ENCODE results near the gene CLEC16A.
"Not testable (repeated sequence)": the region's sequence is repeated elsewhere in the genome, so short reads cannot be mapped to it uniquely, and the experiment has no call there.

Gene CLEC16A

DNA sequence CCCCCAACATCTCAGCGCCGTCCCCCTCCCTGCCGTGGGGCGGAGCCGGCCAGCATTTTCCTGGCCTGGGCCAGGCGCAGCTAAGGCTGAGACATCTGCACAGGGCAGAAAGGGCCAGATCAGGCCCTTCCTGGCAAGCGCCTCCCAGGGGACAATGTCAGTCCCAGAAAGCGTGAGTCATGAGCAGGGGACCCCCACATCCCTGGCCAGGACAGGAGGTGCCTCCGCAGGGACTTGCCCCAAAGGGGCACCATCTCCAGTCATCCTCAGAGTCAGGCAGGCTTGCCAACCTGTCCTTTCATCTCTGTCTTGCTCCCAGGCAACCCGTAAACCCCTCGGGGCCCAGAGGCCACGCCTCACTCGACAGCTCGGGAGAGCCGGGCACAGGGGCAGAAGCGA lies 268.4 kb downstream of the CLEC16A start:
- H3K9ac ChIP-seq (ENCODE audit: low read length in 5 of 5), result no peak overlapping the region
- H3K9me3 ChIP-seq (ENCODE audit: control insufficient read depth in 5 of 5, low read length in 5 of 5), result peaks cover 8 to 20% (median 12%) of the 10 kb centered on the region in 5 donors
- peaks cover 0 to 30% (median 14%) of the 10 kb centered on the region in 5 donors for H3K27me3 ChIP-seq (ENCODE audit: control insufficient read depth in 5 of 5, insufficient read depth in 4 of 5, low read length in 5 of 5)
- H3K4me1 ChIP-seq (ENCODE audit: control insufficient read depth in 5 of 5, insufficient read depth in 5 of 5, low read length in 5 of 5), result peaks cover 0 to 17% (median 5%) of the 10 kb centered on the region in 5 donors
- H3K36me3 ChIP-seq (ENCODE audit: control insufficient read depth in 5 of 5, insufficient read depth in 5 of 5, low read length in 5 of 5), result no peaks in the 10 kb centered on the region
- H3K4me3 ChIP-seq (ENCODE audit: low read depth in 1 of 5, low read length in 5 of 5), result no peak overlapping the region
- H3K27ac ChIP-seq (ENCODE audit: low read depth, low read length), result no peak overlapping the region

DNA sequence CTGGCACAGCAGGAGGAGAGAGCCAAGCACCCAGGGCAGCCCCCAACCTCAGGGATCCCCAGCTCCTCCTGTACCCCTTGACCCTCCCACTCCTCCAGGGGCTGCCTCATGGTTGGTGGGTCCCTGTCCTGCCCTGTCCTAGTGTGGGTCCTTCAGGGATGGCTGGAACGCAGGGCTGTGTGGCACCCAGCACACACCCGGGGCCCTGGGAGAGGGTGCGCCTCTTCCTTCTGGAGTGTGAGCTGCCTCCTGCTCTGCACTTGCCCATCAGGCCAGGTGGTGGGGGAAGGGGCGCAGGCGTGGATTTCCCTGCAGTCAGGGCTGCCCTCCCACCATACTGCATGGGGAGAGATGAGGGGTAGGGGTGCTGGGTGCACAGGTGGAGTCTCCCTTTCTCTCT lies 269.0 kb downstream of the CLEC16A start:
- H3K4me1 ChIP-seq (ENCODE audit: control insufficient read depth in 5 of 5, insufficient read depth in 5 of 5, low read length in 5 of 5), result peaks cover 0 to 17% (median 5%) of the 10 kb centered on the region in 5 donors
- no peak overlapping the region for H3K9ac ChIP-seq (ENCODE audit: low read length in 5 of 5)
- no peak overlapping the region for H3K4me3 ChIP-seq (ENCODE audit: low read depth in 1 of 5, low read length in 5 of 5)
- peaks cover 0 to 28% (median 14%) of the 10 kb centered on the region in 5 donors for H3K27me3 ChIP-seq (ENCODE audit: control insufficient read depth in 5 of 5, insufficient read depth in 4 of 5, low read length in 5 of 5)
- no peak overlapping the region for H3K27ac ChIP-seq (ENCODE audit: low read depth, low read length)
- H3K36me3 ChIP-seq (ENCODE audit: control insufficient read depth in 5 of 5, insufficient read depth in 5 of 5, low read length in 5 of 5), result no peaks in the 10 kb centered on the region
- H3K9me3 ChIP-seq (ENCODE audit: control insufficient read depth in 5 of 5, low read length in 5 of 5), result peaks cover 8 to 23% (median 12%) of the 10 kb centered on the region in 5 donors

- Histone ChIP-seq H3K4me3 (ENCODE audit: low read depth in 1 of 5, low read length in 5 of 5) (no peak overlapping the region), H3K27ac (ENCODE audit: low read depth, low read length) (no peak overlapping the region), H3K4me1 (ENCODE audit: control insufficient read depth in 5 of 5, insufficient read depth in 5 of 5, low read length in 5 of 5) (peaks cover 0 to 17% (median 5%) of the 10 kb centered on the region in 5 donors)
These were observed 269.4 kb downstream of the CLEC16A start for GRCh38 chr16:11213799-11214198.

DNA sequence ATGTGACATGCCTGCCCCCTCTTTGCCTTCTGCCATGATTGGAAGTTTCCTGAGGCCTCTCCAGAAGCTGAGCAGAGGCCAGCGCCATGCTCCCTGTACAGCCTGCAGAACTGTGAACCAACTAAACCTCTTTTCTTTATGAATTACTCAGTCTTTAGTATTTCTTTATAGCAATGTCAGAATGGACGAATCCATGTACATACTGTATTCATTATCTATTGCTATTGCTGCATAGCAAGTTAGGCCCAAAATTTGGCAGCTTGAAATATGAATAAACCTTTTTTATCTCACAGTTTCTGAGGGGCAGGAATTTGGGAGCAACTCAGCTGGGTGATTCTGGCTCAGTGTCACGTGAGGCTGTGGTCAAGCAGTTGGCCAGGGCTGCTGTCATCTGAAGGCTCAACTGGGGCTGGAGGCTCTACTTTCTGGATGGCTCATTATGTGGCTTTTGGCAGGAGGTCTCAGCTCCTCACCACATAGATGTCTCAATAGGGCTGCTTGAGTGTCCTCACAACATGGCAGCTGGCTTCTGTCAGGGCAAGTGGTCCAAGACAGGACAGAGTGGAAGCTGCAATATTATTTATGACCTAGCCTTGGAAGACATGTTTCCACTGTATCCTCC lies 271.7 kb downstream of the CLEC16A start:
- Histone ChIP-seq H3K9me3 (ENCODE audit: control insufficient read depth in 5 of 5, low read length in 5 of 5) (peaks cover 8 to 32% (median 21%) of the 10 kb centered on the region in 5 donors), H3K4me3 (ENCODE audit: low read depth in 1 of 5, low read length in 5 of 5) (peak overlapping the region in 2 of 5 donors; percentile 8 to 16), H3K27me3 (ENCODE audit: control insufficient read depth in 5 of 5, insufficient read depth in 4 of 5, low read length in 5 of 5) (peaks cover 0 to 21% (median 10%) of the 10 kb centered on the region in 5 donors), H3K27ac (ENCODE audit: low read depth, low read length) (no peak overlapping the region), H3K36me3 (ENCODE audit: control insufficient read depth in 5 of 5, insufficient read depth in 5 of 5, low read length in 5 of 5) (no peaks in the 10 kb centered on the region), H3K9ac (ENCODE audit: low read length in 5 of 5) (no peak overlapping the region), H3K4me1 (ENCODE audit: control insufficient read depth in 5 of 5, insufficient read depth in 5 of 5, low read length in 5 of 5) (peaks cover 0 to 17% (median 5%) of the 10 kb centered on the region in 5 donors)

More at GRCh38 chr16:11213799-11214198, 269.4 kb downstream of the CLEC16A start:
- Histone ChIP-seq H3K36me3 (ENCODE audit: control insufficient read depth in 5 of 5, insufficient read depth in 5 of 5, low read length in 5 of 5) (no peaks in the 10 kb centered on the region), H3K9ac (ENCODE audit: low read length in 5 of 5) (no peak overlapping the region), H3K9me3 (ENCODE audit: control insufficient read depth in 5 of 5, low read length in 5 of 5) (peaks cover 8 to 27% (median 17%) of the 10 kb centered on the region in 5 donors), H3K27me3 (ENCODE audit: control insufficient read depth in 5 of 5, insufficient read depth in 4 of 5, low read length in 5 of 5) (peaks cover 0 to 28% (median 14%) of the 10 kb centered on the region in 5 donors)

DNA sequence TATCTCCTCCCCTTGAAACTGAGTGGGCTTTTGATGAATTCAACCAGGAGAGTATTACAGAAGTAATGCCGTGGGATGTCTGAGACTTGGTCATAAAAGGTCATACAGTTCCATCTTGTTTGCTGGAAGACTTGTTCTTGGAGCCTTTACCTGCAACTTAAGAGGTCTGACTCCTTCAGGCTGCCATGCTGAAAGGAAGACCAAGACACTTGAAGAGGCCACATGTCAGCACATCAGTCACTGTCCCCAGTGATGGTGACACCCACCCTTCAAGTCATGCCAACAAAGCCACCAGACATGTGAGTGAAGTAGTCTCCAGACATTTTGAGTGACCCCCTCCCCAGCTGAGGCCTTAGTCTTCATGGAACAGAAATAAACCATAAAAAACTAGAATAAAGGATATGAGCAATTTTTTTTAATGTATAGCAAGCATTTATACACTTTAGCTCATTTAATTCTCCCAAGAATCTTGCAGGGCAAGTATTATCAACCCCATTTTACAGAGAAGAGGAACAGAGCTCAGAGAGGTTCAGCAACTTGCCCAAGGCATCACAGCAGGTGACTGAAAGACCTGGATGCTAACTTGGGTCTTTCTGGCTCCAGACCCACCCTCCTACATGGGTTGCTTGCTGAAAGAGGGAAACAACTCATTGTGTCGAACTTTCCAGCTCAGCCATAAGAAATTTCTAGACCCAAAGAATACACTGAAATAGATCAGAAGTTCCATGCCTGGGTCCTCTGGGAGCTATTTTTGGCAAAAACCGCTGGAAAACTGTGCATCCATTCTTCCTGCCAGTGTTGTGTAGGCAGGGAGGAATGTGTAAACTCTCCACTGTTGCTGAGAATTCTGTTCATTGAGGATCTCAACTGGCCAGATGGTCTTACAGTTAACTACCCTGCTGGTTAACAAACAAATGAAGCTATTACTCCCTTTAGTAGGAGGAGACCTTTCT lies 273.6 kb downstream of the CLEC16A start:
- Histone ChIP-seq H3K36me3 (ENCODE audit: control insufficient read depth in 5 of 5, insufficient read depth in 5 of 5, low read length in 5 of 5) (no peaks in the 10 kb centered on the region), H3K9me3 (ENCODE audit: control insufficient read depth in 5 of 5, low read length in 5 of 5) (peaks cover 8 to 32% (median 21%) of the 10 kb centered on the region in 5 donors), H3K27me3 (ENCODE audit: control insufficient read depth in 5 of 5, insufficient read depth in 4 of 5, low read length in 5 of 5) (peaks cover 0 to 5% (median 0%) of the 10 kb centered on the region in 5 donors), H3K27ac (ENCODE audit: low read depth, low read length) (no peak overlapping the region), H3K4me1 (ENCODE audit: control insufficient read depth in 5 of 5, insufficient read depth in 5 of 5, low read length in 5 of 5) (peaks cover 0 to 4% (median 0%) of the 10 kb centered on the region in 5 donors), H3K9ac (ENCODE audit: low read length in 5 of 5) (no peak overlapping the region), H3K4me3 (ENCODE audit: low read depth in 1 of 5, low read length in 5 of 5) (no peak overlapping the region)

- H3K36me3 ChIP-seq (ENCODE audit: control insufficient read depth in 5 of 5, insufficient read depth in 5 of 5, low read length in 5 of 5), result no peaks in the 10 kb centered on the region
- no peaks in the 10 kb centered on the region for H3K27me3 ChIP-seq (ENCODE audit: control insufficient read depth in 5 of 5, insufficient read depth in 4 of 5, low read length in 5 of 5)
- H3K4me1 ChIP-seq (ENCODE audit: control insufficient read depth in 5 of 5, insufficient read depth in 5 of 5, low read length in 5 of 5), result no peaks in the 10 kb centered on the region
- H3K27ac ChIP-seq (ENCODE audit: low read depth, low read length), result no peak overlapping the region
- peaks cover 8 to 32% (median 21%) of the 10 kb centered on the region in 5 donors for H3K9me3 ChIP-seq (ENCODE audit: control insufficient read depth in 5 of 5, low read length in 5 of 5)
- H3K9ac ChIP-seq (ENCODE audit: low read length in 5 of 5), result no peak overlapping the region
- no peak overlapping the region for H3K4me3 ChIP-seq (ENCODE audit: low read depth in 1 of 5, low read length in 5 of 5)
These were observed 274.2 kb downstream of the CLEC16A start for GRCh38 chr16:11218604-11218962.

- Histone ChIP-seq H3K4me3 (ENCODE audit: low read depth in 1 of 5, low read length in 5 of 5) (no peak overlapping the region), H3K36me3 (ENCODE audit: control insufficient read depth in 5 of 5, insufficient read depth in 5 of 5, low read length in 5 of 5) (no peaks in the 10 kb centered on the region), H3K27ac (ENCODE audit: low read depth, low read length) (no peak overlapping the region), H3K4me1 (ENCODE audit: control insufficient read depth in 5 of 5, insufficient read depth in 5 of 5, low read length in 5 of 5) (peaks cover 0 to 4% (median 3%) of the 10 kb centered on the region in 5 donors), H3K9ac (ENCODE audit: low read length in 5 of 5) (no peak overlapping the region), H3K9me3 (ENCODE audit: control insufficient read depth in 5 of 5, low read length in 5 of 5) (peaks cover 8 to 32% (median 21%) of the 10 kb centered on the region in 5 donors), H3K27me3 (ENCODE audit: control insufficient read depth in 5 of 5, insufficient read depth in 4 of 5, low read length in 5 of 5) (no peaks in the 10 kb centered on the region)
These were observed 274.8 kb downstream of the CLEC16A start for GRCh38 chr16:11219178-11219577.

DNA sequence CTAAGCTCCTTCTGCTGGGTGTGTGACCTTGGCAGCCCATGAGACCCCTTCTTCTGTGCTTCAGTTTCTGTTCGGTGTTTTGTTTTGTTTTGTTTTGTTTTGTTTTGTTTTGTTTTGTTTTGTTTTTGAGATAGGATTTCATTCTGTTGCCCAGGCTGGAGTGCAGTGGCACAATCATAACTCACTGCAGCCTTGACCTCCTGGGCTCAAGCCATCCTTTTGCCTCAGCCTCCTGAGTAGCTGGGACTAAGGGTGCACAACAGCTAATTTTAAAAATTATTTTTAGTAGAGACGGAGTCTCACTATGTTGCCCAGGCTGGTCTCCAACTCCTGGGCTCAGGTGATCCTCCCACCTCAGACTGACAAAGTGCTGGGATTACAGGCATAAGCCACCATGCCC lies 276.1 kb downstream of the CLEC16A start:
- Histone ChIP-seq H3K4me1 (ENCODE audit: control insufficient read depth in 5 of 5, insufficient read depth in 5 of 5, low read length in 5 of 5) (peaks cover 0 to 17% (median 12%) of the 10 kb centered on the region in 5 donors), H3K9me3 (ENCODE audit: control insufficient read depth in 5 of 5, low read length in 5 of 5) (peaks cover 8 to 32% (median 21%) of the 10 kb centered on the region in 5 donors)
- H3K4me3 ChIP-seq (ENCODE audit: low read depth in 1 of 5, low read length in 5 of 5); H3K27ac ChIP-seq (ENCODE audit: low read depth, low read length); H3K9ac ChIP-seq (ENCODE audit: low read length in 5 of 5); H3K36me3 ChIP-seq (ENCODE audit: control insufficient read depth in 5 of 5, insufficient read depth in 5 of 5, low read length in 5 of 5); H3K27me3 ChIP-seq (ENCODE audit: control insufficient read depth in 5 of 5, insufficient read depth in 4 of 5, low read length in 5 of 5): not testable (repeated sequence)

DNA sequence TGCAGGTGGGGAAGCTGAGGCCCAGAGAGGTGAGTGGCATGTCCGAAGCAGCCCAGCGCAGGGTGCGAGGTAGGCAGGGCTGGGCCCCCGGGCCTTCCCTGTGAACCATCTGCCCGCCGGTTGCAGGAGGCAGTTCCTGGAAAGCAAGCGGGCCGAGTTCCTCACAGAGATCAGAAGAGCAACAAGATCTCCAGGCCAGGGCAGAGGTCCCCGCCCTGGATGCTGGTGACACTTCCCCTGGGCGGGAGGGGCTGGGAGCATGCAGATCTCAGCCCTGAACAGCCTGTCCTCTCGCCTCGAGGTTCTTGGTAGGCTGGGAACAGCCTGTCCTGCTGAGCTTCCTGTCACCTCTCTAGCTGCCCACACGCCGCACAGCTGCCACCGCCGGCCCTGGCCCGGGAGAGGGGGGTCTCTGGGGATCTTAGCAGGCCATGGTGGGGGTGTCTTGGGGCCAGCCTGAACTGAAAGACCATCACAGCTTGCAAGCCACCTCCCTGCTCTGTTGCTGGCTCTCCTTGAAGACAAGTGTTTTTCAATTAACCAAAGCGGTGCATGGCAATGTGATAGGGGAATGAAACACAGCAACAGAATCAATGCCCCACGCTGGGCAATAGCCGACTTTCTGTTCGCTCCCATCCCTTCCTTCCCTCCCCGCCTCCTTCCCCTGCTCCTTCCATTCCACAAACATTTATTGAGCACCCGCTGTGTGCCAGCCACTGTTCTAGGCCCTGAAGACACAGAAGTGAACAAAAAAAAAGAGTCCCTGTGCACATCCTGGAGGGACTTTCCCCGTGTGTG lies 279.9 kb downstream of the CLEC16A start:
- H3K9ac ChIP-seq (ENCODE audit: low read length in 5 of 5), result peak overlapping the region in 1 of 5 donors; percentile 39
- no peaks in the 10 kb centered on the region for H3K27me3 ChIP-seq (ENCODE audit: control insufficient read depth in 5 of 5, insufficient read depth in 4 of 5, low read length in 5 of 5)
- H3K27ac ChIP-seq (ENCODE audit: low read depth, low read length), result no peak overlapping the region
- peaks cover 0 to 20% (median 14%) of the 10 kb centered on the region in 5 donors for H3K4me1 ChIP-seq (ENCODE audit: control insufficient read depth in 5 of 5, insufficient read depth in 5 of 5, low read length in 5 of 5)
- no peak overlapping the region for H3K4me3 ChIP-seq (ENCODE audit: low read depth in 1 of 5, low read length in 5 of 5)
- H3K36me3 ChIP-seq (ENCODE audit: control insufficient read depth in 5 of 5, insufficient read depth in 5 of 5, low read length in 5 of 5), result no peaks in the 10 kb centered on the region
- H3K9me3 ChIP-seq (ENCODE audit: control insufficient read depth in 5 of 5, low read length in 5 of 5), result peaks cover 0 to under 1% (median 0%) of the 10 kb centered on the region in 5 donors

Data from subcutaneous abdominal adipose tissue (tissue), 5 donors.